HUDEP-2 (cell line): ENCODE results near the gene SLC10A7.
"Not testable (repeated sequence)": the region's sequence is repeated elsewhere in the genome, so short reads cannot be mapped to it uniquely, and the experiment has no call there.

ENCODE experiments used
- DNase-seq, 76 experiments: peaks; one replicate each; lab custom pipeline; 2025; ENCODE audit not compliant: unreplicated experiment in 76 of 76; lab: John Stamatoyannopoulos, UW

SLC10A7 gene

GRCh38 chr4:146369446-146369845 lies 152.3 kb downstream of the SLC10A7 start:
- no peak for DNase-seq

- DNase-seq, result no peak
Measured at GRCh38 chr4:146368209-146368608, 153.5 kb downstream of the SLC10A7 start.

GRCh38 chr4:146367347-146367746 lies 154.4 kb downstream of the SLC10A7 start:
- DNase-seq, result no peak

GRCh38 chr4:146359771-146360170 lies 162.0 kb downstream of the SLC10A7 start:
- no peak for DNase-seq

- DNase-seq, result not testable (repeated sequence)
Measured at GRCh38 chr4:146350114-146350513, 171.6 kb downstream of the SLC10A7 start.

- DNase-seq, result no peak
Measured at GRCh38 chr4:146349306-146349705, 172.4 kb downstream of the SLC10A7 start.

GRCh38 chr4:146347822-146348221 lies 173.9 kb downstream of the SLC10A7 start:
- DNase-seq, result no peak

- DNase-seq, result no peak
Measured at GRCh38 chr4:146346276-146346675, 175.5 kb downstream of the SLC10A7 start.

GRCh38 chr4:146343776-146344175 lies 178.0 kb downstream of the SLC10A7 start:
- DNase-seq, result no peak

- no peak for DNase-seq
Measured at GRCh38 chr4:146343199-146343598, 178.5 kb downstream of the SLC10A7 start.

- DNase-seq, result peak in 30 of 76 experiments; percentile 2 to 47 (median 20)
Measured at GRCh38 chr4:146342600-146343192, 179.0 kb downstream of the SLC10A7 start.

GRCh38 chr4:146340798-146341197 lies 180.9 kb downstream of the SLC10A7 start:
- DNase-seq, result peak in 1 of 76 experiments; percentile 1

GRCh38 chr4:146338512-146338911 lies 183.2 kb downstream of the SLC10A7 start:
- DNase-seq, result no peak

- DNase-seq, result no peak
Measured at GRCh38 chr4:146336410-146336807, 185.3 kb downstream of the SLC10A7 start.

- DNase-seq, result no peak
Measured at GRCh38 chr4:146335763-146336409, 185.9 kb downstream of the SLC10A7 start.

- DNase-seq, result no peak
Measured at GRCh38 chr4:146334862-146335449, 186.8 kb downstream of the SLC10A7 start.

- DNase-seq, result no peak
Measured at GRCh38 chr4:146333895-146334262, 187.9 kb downstream of the SLC10A7 start.

GRCh38 chr4:146333187-146333894 lies 188.4 kb downstream of the SLC10A7 start:
- no peak for DNase-seq

GRCh38 chr4:146330392-146330791 lies 191.3 kb downstream of the SLC10A7 start:
- no peak for DNase-seq

- no peak for DNase-seq
Measured at GRCh38 chr4:146329050-146329716, 192.6 kb downstream of the SLC10A7 start.
